Endothelial cell of umbilical vein (primary cell): Measurements from ENCODE around the gene MAP2K5. TPM values are rescaled to one million over a fixed set of nuclear protein-coding genes. Genes with fewer than 3 reads are reported as not detected.

Experiments used
- BruUV-seq: library from RNA; stranded (reverse); fragments of 400-500 nt; replicated peaks from 2 replicates; lab custom pipeline; 2021; lab: Mats Ljungman, UMichigan
- CTCF ChIA-PET: fragments of 300-600, 350-600 bp; sonication (Branson Sonifier 250); formaldehyde crosslinking; loops from one replicate; lab custom pipeline; 2021; ENCODE audit warnings: antibody characterized with exemption, inconsistent platforms; lab: Charles Lee
- POLR2A ChIA-PET: fragments of 300-600, 350-600 bp; sonication (Branson Sonifier 250); formaldehyde crosslinking; loops from one replicate; lab custom pipeline; 2021; ENCODE audit warnings: antibody characterized with exemption, inconsistent platforms; lab: Charles Lee
- DNase-seq: peaks from one replicate; pipeline ENCODE4 v3.0.0-alpha.2; 2011; ENCODE audit warnings: low read depth, low spot score
- FAIRE-seq: peaks from 2 replicates; lab custom pipeline; 2011; peaks lifted over from hg19 to GRCh38; lab: Jason Lieb, UNC
- H2AFZ ChIP-seq: 2 replicates; pipeline ENCODE4 v1.6.0; 2012; ENCODE audit warnings: low read depth, low read length, control low read depth, inconsistent platforms
- H3K27ac ChIP-seq: 2 replicates; pipeline ENCODE4 v1.5.1; 2011; ENCODE audit warnings: low read depth, mild to moderate bottlenecking, control low read depth, low read length, moderate library complexity; ENCODE audit not compliant: insufficient read depth
- H3K27me3 ChIP-seq, 2 experiments: 2 replicates each; pipeline versions ENCODE4 v1.6.0 to v1.6.1; 2011; ENCODE audit warnings: low read length in 2 of 2, mixed read lengths in 1 of 2; ENCODE audit not compliant: control insufficient read depth in 2 of 2, insufficient read depth in 2 of 2
- H3K36me3 ChIP-seq, 2 experiments: 2 replicates in 1 of 2; 3 replicates in 1 of 2; pipeline ENCODE4 v1.5.1; 2011; ENCODE audit warnings: low read length in 2 of 2, mild to moderate bottlenecking in 1 of 2, moderate library complexity in 1 of 2; ENCODE audit not compliant: control insufficient read depth in 2 of 2, insufficient read depth in 2 of 2; ENCODE audit errors: extremely low read depth in 1 of 2
- H3K4me1 ChIP-seq: 3 replicates; pipeline ENCODE4 v1.5.1; 2011; ENCODE audit warnings: mild to moderate bottlenecking, low read length; ENCODE audit not compliant: control insufficient read depth, insufficient read depth; ENCODE audit errors: extremely low read depth
- H3K4me2 ChIP-seq: 2 replicates; pipeline ENCODE4 v1.6.1; 2011; ENCODE audit warnings: low read length, control low read depth, mixed read lengths; ENCODE audit not compliant: insufficient read depth
- H3K4me3 ChIP-seq, 3 experiments: fragments of 200-600 bp in 1 of 3; sonication (generic), shearing (Covaris generic) in 1 of 3; replicated peaks in 1 of 3; 2 replicates each; pipeline ENCODE4 v1.5.1; 2011 to 2016; ENCODE audit warnings: control low read depth in 3 of 3, low read length in 3 of 3, mild to moderate bottlenecking in 2 of 3, inconsistent platforms in 1 of 3, low read depth in 1 of 3, moderate library complexity in 1 of 3; ENCODE audit not compliant: insufficient read depth in 1 of 3
- H3K79me2 ChIP-seq: 2 replicates; pipeline ENCODE4 v1.6.0; 2012; ENCODE audit warnings: low read length, inconsistent platforms; ENCODE audit not compliant: control insufficient read depth, insufficient read depth
- H3K9ac ChIP-seq: replicated peaks from 2 replicates; pipeline ENCODE3; 2011; ENCODE audit warnings: low read length, control low read depth; ENCODE audit not compliant: insufficient read depth; ENCODE audit errors: extremely low read depth
- H3K9me1 ChIP-seq: replicated peaks from 3 replicates; pipeline ENCODE4 v1.6.0; 2011; ENCODE audit warnings: mild to moderate bottlenecking, low read length; ENCODE audit not compliant: control insufficient read depth, insufficient read depth; ENCODE audit errors: extremely low read depth
- H3K9me3 ChIP-seq: replicated peaks from 2 replicates; pipeline ENCODE4 v1.5.1; 2012; ENCODE audit warnings: low read length, inconsistent platforms; ENCODE audit not compliant: control insufficient read depth, insufficient read depth
- H4K20me1 ChIP-seq: replicated peaks from 2 replicates; pipeline ENCODE3; 2011; ENCODE audit warnings: mild to moderate bottlenecking, low read length; ENCODE audit not compliant: control insufficient read depth, insufficient read depth; ENCODE audit errors: extremely low read depth
- GATA2 ChIP-seq: IDR thresholded peaks from 2 replicates; pipeline ENCODE4 v1.7.0; 2011; ENCODE audit warnings: low read depth, mild to moderate bottlenecking, moderate library complexity, mixed read lengths, low read length; ENCODE audit not compliant: insufficient read length, insufficient read depth
- MAX ChIP-seq: IDR thresholded peaks from 2 replicates; pipeline ENCODE4 v1.6.1; 2011; ENCODE audit not compliant: insufficient read depth, insufficient read length
- MYC ChIP-seq: IDR thresholded peaks from one replicate; pipeline ENCODE4 v1.6.1; 2011; ENCODE audit warnings: mild to moderate bottlenecking, low read depth, low read length
- POLR2A ChIP-seq: IDR thresholded peaks from 2 replicates; pipeline ENCODE4 v1.6.1; 2012; ENCODE audit warnings: low read depth, mild to moderate bottlenecking, control low read depth, low read length
- POLR2AphosphoS5 ChIP-seq: IDR thresholded peaks from 2 replicates; pipeline ENCODE4 v1.6.1; 2012; ENCODE audit warnings: low read depth, mild to moderate bottlenecking, control low read depth, low read length, moderate library complexity; ENCODE audit not compliant: insufficient read depth
- dilution Hi-C: fragments of 300-500 bp; cut with MboI; formaldehyde crosslinking; loops from one replicate; pipeline ENCODE4 v1.15.0; 2019; ENCODE audit warnings: low sequenced_read_pairs; ENCODE audit not compliant: extremely low pct_ligation_motif_present
- intact Hi-C: fragments of 100-400 bp; cut with micrococcal nuclease; formaldehyde crosslinking; loops from one replicate; pipeline ENCODE4 v1.10.0; 2022
- polyA plus RNA-seq, 4 experiments: library from polyadenylated mRNA; depleted of rRNA in 3 of 4; stranded (reverse) in 3 of 4; unstranded in 1 of 4; fragments of >200 nt; gene quantifications; 2 replicates each; pipeline versions ENCODE4 v1.2.1 to v1.2.3, GENCODE V29; 2011 to 2012; ENCODE audit warnings: missing spikeins in 1 of 4
- total RNA-seq: library from RNA; stranded (reverse); gene quantifications from 2 replicates; pipeline ENCODE4 v1.2.3, GENCODE V29; 2021
- TF ChIP-seq, protein P1 (sequence below), 2 donors: IDR thresholded peaks; 1 replicate in 1 of 2; 2 replicates in 1 of 2; pipeline ENCODE4 v1.5.1; 2011; ENCODE audit warnings: low read length in 2 of 2, mild to moderate bottlenecking in 2 of 2, moderate library complexity in 2 of 2, control low read depth in 1 of 2, inconsistent platforms in 1 of 2, low read depth in 1 of 2; ENCODE audit not compliant: insufficient read depth in 1 of 2; ENCODE audit errors: extremely low read depth in 1 of 2

MAP2K5 gene
- total and polyA plus RNA-seq, 2 donors (not counting 3 experiments of a cell fraction or from before 2014, with no cell fraction given) = 4.9 to 24.7 TPM

- Histone ChIP-seq H4K20me1 (no peaks in the 10 kb centered on the region), H3K27me3 (no peaks in the 10 kb centered on the region), H3K4me3 (no peak overlapping the region), H3K27ac (no peak overlapping the region), H3K9me1 (no peaks in the 10 kb centered on the region), H3K9me3 (no peaks in the 10 kb centered on the region), H3K79me2 (peaks cover 27% of the 10 kb centered on the region), H3K9ac (no peak overlapping the region), H3K36me3 (peaks cover 0 to 2% of the 10 kb centered on the region in 2 experiments), H3K4me2 (no peak overlapping the region), H3K4me1 (peaks cover 17% of the 10 kb centered on the region), H2AFZ (no peak overlapping the region)
- DNase-seq (no peak), FAIRE-seq (no peak)
- dilution Hi-C loops (no loop called here), intact Hi-C loops (no loop called here)
- CTCF ChIA-PET = interaction anchor here (0.6 to 1.4 kb wide), 3 partner anchors 13 to 312 kb away, joined by 3 to 4 read pairs (median 3); no protein-coding TSS in a partner anchor
- POLR2A ChIA-PET = interaction anchor here (0.7 kb wide), 1 partner anchor 14 kb away, joined by 4 read pairs; no protein-coding TSS in a partner anchor
- TF ChIP-seq GATA2 = no peak
- no peak for TF ChIP-seq MAX
- TF ChIP-seq POLR2AphosphoS5 = no peak
- no peak for TF ChIP-seq MYC
- no peak for TF ChIP-seq POLR2A
- TF ChIP-seq, protein P1, sequence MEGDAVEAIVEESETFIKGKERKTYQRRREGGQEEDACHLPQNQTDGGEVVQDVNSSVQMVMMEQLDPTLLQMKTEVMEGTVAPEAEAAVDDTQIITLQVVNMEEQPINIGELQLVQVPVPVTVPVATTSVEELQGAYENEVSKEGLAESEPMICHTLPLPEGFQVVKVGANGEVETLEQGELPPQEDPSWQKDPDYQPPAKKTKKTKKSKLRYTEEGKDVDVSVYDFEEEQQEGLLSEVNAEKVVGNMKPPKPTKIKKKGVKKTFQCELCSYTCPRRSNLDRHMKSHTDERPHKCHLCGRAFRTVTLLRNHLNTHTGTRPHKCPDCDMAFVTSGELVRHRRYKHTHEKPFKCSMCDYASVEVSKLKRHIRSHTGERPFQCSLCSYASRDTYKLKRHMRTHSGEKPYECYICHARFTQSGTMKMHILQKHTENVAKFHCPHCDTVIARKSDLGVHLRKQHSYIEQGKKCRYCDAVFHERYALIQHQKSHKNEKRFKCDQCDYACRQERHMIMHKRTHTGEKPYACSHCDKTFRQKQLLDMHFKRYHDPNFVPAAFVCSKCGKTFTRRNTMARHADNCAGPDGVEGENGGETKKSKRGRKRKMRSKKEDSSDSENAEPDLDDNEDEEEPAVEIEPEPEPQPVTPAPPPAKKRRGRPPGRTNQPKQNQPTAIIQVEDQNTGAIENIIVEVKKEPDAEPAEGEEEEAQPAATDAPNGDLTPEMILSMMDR (IDR thresholded peaks at IDR 0.05; ENCODE audit: extremely low read depth in 1 of 2, insufficient read depth in 1 of 2, low read depth in 1 of 2, low read length in 2 of 2) = no peak
- BruUV-seq = no TSS peak
These were observed 18.3 kb upstream of the MAP2K5 start for GRCh38 chr15:67524235-67524634.
